Measurements from ENCODE around the gene SLC4A1. TPM values are rescaled to one million over a fixed set of nuclear protein-coding genes. Genes with fewer than 3 reads are reported as not detected.

The SLC4A1 gene
- total RNA-seq, 1 donor from 2014 or later: not detected

GRCh38 chr17:44214230-44214494, 53.8 kb downstream of the SLC4A1 start:
- Mint-ChIP-seq H3K27me3 (ENCODE audit: low read depth) (no peaks in the 10 kb centered on the region), H3K27ac (peak overlapping the region; percentile 13), H3K4me1 (peaks cover 10% of the 10 kb centered on the region), H3K9me3 (no peaks in the 10 kb centered on the region), H3K4me3 (no peak overlapping the region), H3K36me3 (peaks cover 20% of the 10 kb centered on the region)
- TF ChIP-seq, protein P1, sequence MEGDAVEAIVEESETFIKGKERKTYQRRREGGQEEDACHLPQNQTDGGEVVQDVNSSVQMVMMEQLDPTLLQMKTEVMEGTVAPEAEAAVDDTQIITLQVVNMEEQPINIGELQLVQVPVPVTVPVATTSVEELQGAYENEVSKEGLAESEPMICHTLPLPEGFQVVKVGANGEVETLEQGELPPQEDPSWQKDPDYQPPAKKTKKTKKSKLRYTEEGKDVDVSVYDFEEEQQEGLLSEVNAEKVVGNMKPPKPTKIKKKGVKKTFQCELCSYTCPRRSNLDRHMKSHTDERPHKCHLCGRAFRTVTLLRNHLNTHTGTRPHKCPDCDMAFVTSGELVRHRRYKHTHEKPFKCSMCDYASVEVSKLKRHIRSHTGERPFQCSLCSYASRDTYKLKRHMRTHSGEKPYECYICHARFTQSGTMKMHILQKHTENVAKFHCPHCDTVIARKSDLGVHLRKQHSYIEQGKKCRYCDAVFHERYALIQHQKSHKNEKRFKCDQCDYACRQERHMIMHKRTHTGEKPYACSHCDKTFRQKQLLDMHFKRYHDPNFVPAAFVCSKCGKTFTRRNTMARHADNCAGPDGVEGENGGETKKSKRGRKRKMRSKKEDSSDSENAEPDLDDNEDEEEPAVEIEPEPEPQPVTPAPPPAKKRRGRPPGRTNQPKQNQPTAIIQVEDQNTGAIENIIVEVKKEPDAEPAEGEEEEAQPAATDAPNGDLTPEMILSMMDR (IDR thresholded peaks at IDR 0.05; ENCODE audit: unreplicated experiment): no peak
- DNase-seq (ENCODE audit: low spot score in 2 of 2, unreplicated experiment in 2 of 2): no peak

DNA sequence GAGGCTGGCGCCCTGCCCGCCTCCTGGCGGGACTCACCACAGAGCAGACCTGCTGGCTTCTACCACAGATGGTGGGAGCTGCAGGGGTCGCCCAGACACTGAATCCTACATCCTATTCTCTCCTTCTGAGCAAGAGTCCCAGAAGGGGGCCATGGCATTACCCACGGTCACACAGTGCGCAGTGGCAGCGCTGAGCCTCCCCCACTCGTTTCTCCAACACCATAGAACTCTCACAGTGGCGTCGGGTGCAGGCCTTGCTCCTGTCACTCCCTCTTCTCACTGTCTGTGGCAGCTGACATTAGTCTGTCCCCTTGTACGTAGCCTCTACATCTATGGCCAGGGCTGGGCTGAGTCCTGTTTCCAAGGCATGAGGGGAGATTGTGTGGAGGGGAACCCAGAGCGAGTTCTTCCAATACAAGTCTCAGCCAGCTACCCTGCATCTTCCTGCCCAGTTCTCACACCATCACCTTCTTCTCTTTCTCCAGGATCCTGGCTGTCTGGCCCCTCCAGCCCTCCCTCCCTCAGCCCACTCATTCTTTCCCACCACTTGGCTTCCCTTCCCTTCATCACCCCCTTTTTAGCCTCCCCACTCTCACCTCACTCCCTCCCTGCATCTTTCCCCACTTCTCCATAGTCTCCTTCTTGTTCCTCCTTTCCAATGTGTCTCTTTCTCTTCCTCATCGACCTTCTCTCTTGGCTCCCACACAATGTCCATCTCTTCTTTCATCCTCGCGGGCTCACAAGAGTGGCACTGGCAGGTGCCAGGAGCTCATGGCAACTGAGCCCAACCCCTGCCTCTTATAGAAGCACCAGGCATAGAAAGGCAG, 54.3 kb downstream of the SLC4A1 start:
- no peaks in the 10 kb centered on the region for H3K9me3 Mint-ChIP-seq
- TF ChIP-seq, protein P1 (IDR thresholded peaks at IDR 0.05; ENCODE audit: unreplicated experiment): no peak
- H3K27me3 Mint-ChIP-seq (ENCODE audit: low read depth): no peaks in the 10 kb centered on the region
- H3K27ac Mint-ChIP-seq: peak overlapping the region; percentile 13
- no peak for DNase-seq (ENCODE audit: low spot score in 2 of 2, unreplicated experiment in 2 of 2)
- H3K36me3 Mint-ChIP-seq: peaks cover 20% of the 10 kb centered on the region
- H3K4me1 Mint-ChIP-seq: peaks cover 10% of the 10 kb centered on the region
- no peak overlapping the region for H3K4me3 Mint-ChIP-seq

DNA sequence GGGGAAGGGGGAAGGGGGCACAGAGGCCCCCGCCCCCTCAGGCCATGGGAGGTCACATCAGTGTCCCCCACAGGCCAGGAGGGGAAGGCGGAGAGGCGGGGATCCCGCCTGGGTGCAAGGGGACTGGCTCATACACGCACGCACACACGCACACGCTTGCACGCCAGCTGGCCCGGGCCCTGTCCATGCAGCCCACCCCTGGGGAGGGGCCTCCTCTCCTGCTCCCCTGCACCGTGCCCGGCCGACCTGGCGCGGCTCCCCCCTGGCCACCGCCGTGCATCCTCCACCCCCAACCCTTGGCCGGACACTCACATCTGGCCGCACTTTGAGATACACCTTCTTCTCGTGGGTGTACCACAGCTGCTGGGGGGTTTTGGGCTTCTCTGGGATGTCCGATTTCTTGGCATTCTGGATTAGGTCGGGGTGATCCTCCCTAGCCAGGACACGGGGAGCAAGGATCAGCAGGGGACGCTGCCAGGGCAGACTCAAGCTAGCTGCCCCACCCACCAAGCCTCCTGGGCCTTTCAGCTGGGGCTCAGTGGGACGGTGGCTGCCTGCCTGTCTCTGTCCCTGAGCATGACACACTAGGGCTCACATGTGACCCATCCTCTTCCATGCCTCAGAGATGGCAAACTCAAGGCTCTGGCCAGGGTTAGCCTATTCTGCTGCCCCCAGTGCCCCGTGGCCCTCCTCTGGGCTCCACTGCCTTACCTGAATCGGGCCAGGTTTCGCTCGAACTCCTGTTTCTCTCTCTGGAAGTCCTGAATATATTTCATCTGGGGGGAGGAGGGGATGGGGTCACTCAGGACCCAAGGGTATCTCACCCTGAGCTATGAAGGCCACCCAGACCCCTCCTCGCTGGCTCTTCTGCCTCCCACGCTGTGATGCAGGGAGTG, 55.2 kb downstream of the SLC4A1 start:
- no peak for DNase-seq (ENCODE audit: low spot score in 2 of 2, unreplicated experiment in 2 of 2)
- H3K9me3 Mint-ChIP-seq: no peaks in the 10 kb centered on the region
- no peaks in the 10 kb centered on the region for H3K27me3 Mint-ChIP-seq (ENCODE audit: low read depth)
- TF ChIP-seq, protein P1 (IDR thresholded peaks at IDR 0.05; ENCODE audit: unreplicated experiment): no peak
- no peak overlapping the region for H3K4me3 Mint-ChIP-seq
- H3K27ac Mint-ChIP-seq: no peak overlapping the region
- H3K4me1 Mint-ChIP-seq: peaks cover 8% of the 10 kb centered on the region
- peaks cover 20% of the 10 kb centered on the region for H3K36me3 Mint-ChIP-seq

- Mint-ChIP-seq H3K27ac (no peak overlapping the region), H3K4me1 (no peaks in the 10 kb centered on the region), H3K27me3 (ENCODE audit: low read depth) (no peaks in the 10 kb centered on the region), H3K36me3 (peaks cover 20% of the 10 kb centered on the region), H3K4me3 (no peak overlapping the region), H3K9me3 (no peaks in the 10 kb centered on the region)
- no peak for DNase-seq (ENCODE audit: low spot score in 2 of 2, unreplicated experiment in 2 of 2)
- TF ChIP-seq, protein P1 (IDR thresholded peaks at IDR 0.05; ENCODE audit: unreplicated experiment): no peak
Observed at GRCh38 chr17:44211281-44212265, 56.4 kb downstream of the SLC4A1 start.
